GM21367 (cell line): ENCODE measurements around the gene MFSD2A.
"Not testable (repeated sequence)": the region's sequence is repeated elsewhere in the genome, so short reads cannot be mapped to it uniquely, and the experiment has no call there.

Experiments
- ATAC-seq: cut with Tn5 transposase; IDR thresholded peaks from one replicate; pipeline ENCODE4 v1.9.1; 2021; ENCODE audit not compliant: unreplicated experiment

The MFSD2A gene

GRCh38 chr1:39954870-39955546 is at the start of gene MFSD2A:
TSS of gene MFSD2A (plus strand) at chr1:39955145. CDS start at chr1:39955293, 148 bp downstream.
- ATAC-seq, result peak; percentile 63

- no peak for ATAC-seq
Measured at GRCh38 chr1:39905172-39905571, 49.8 kb upstream of the MFSD2A start.

GRCh38 chr1:39907528-39908453 is 47.2 kb upstream of the MFSD2A start:
- ATAC-seq, result no peak

GRCh38 chr1:39908534-39908933 is 46.4 kb upstream of the MFSD2A start:
- ATAC-seq, result no peak

GRCh38 chr1:39910263-39910662 is 44.7 kb upstream of the MFSD2A start:
- no peak for ATAC-seq

- not testable (repeated sequence) for ATAC-seq
Measured at GRCh38 chr1:39913136-39913535, 41.8 kb upstream of the MFSD2A start.

- ATAC-seq, result no peak
Measured at GRCh38 chr1:39915499-39916129, 39.3 kb upstream of the MFSD2A start.

- no peak for ATAC-seq
Measured at GRCh38 chr1:39917825-39918224, 37.1 kb upstream of the MFSD2A start.

- ATAC-seq, result peak; percentile 55
Measured at GRCh38 chr1:39919545-39919944, 35.4 kb upstream of the MFSD2A start.

- no peak for ATAC-seq
Measured at GRCh38 chr1:39922251-39922688, 32.7 kb upstream of the MFSD2A start.

- ATAC-seq, result no peak
Measured at GRCh38 chr1:39925721-39926342, 29.1 kb upstream of the MFSD2A start.

- ATAC-seq, result no peak
Measured at GRCh38 chr1:39926343-39926793, 28.6 kb upstream of the MFSD2A start.

GRCh38 chr1:39926820-39927219 is 28.1 kb upstream of the MFSD2A start:
- ATAC-seq, result no peak

- no peak for ATAC-seq
Measured at GRCh38 chr1:39927538-39927937, 27.4 kb upstream of the MFSD2A start.

- ATAC-seq, result no peak
Measured at GRCh38 chr1:39928809-39929587, 25.9 kb upstream of the MFSD2A start.

GRCh38 chr1:39933956-39934941 is 20.7 kb upstream of the MFSD2A start:
- ATAC-seq, result no peak

- ATAC-seq, result no peak
Measured at GRCh38 chr1:39936724-39937491, 18.0 kb upstream of the MFSD2A start.

GRCh38 chr1:39938856-39939255 is 16.1 kb upstream of the MFSD2A start:
- no peak for ATAC-seq
